GM12892 (cell line): ENCODE measurements around the gene MFN1.

ENCODE experiments used
- POLR2A ChIP-seq: IDR thresholded peaks from 2 replicates; pipeline ENCODE4 v1.6.1; 2011; ENCODE audit warnings: low read depth, low read length, control low read depth
- POLR2AphosphoS5 ChIP-seq: IDR thresholded peaks from 2 replicates; pipeline ENCODE4 v1.6.1; 2011; ENCODE audit warnings: low read depth, low read length, control low read depth
- TAF1 ChIP-seq: IDR thresholded peaks from 2 replicates; pipeline ENCODE4 v1.6.1; 2011; ENCODE audit warnings: low read depth, mild to moderate bottlenecking, control low read depth, low read length, borderline replicate concordance

GRCh38 chr3:179297971-179298725, 49.4 kb upstream of the MFN1 start:
- TF ChIP-seq POLR2A (no peak), POLR2AphosphoS5 (no peak), TAF1 (no peak)
